Fibroblast of pulmonary artery (primary cell): ENCODE results near the gene TMEM164.

Source experiments
- DNase-seq: peaks from one replicate; pipeline ENCODE4 v3.0.0-alpha.2; 2010; ENCODE audit warnings: low read depth
- H3K4me3 ChIP-seq: replicated peaks from 2 replicates; pipeline ENCODE4 v1.5.1; 2011; ENCODE audit warnings: low read depth, mild to moderate bottlenecking, control low read depth, low read length, moderate library complexity
- TF ChIP-seq, protein P1 (sequence below): IDR thresholded peaks from 2 replicates; pipeline ENCODE4 v1.5.1; 2011; ENCODE audit warnings: mild to moderate bottlenecking, control low read depth, low read length, inconsistent platforms; ENCODE audit errors: missing control alignments

Gene TMEM164

DNA sequence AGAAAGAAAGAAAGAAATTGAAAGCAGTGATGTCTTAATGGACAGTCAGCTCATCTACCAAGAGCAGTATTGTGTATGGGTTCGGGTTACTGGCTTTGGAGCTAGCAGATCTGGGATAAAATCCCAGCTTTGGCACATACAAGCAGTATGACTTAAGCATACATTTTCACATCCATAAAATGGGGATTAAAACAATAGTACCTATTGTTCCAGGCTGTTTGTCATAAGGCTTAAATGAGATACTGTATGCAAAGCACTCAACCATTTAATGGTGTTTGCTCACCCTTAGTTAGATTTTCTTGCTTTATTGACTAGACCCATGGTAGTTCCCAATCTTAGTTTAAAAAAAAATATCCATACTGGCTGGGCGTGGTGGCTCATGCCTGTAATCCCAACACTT is 7.8 kb upstream of the TMEM164 start:
- TF ChIP-seq, protein P1, sequence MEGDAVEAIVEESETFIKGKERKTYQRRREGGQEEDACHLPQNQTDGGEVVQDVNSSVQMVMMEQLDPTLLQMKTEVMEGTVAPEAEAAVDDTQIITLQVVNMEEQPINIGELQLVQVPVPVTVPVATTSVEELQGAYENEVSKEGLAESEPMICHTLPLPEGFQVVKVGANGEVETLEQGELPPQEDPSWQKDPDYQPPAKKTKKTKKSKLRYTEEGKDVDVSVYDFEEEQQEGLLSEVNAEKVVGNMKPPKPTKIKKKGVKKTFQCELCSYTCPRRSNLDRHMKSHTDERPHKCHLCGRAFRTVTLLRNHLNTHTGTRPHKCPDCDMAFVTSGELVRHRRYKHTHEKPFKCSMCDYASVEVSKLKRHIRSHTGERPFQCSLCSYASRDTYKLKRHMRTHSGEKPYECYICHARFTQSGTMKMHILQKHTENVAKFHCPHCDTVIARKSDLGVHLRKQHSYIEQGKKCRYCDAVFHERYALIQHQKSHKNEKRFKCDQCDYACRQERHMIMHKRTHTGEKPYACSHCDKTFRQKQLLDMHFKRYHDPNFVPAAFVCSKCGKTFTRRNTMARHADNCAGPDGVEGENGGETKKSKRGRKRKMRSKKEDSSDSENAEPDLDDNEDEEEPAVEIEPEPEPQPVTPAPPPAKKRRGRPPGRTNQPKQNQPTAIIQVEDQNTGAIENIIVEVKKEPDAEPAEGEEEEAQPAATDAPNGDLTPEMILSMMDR: no peak
- H3K4me3 ChIP-seq: no peak overlapping the region
- no peak for DNase-seq

DNA sequence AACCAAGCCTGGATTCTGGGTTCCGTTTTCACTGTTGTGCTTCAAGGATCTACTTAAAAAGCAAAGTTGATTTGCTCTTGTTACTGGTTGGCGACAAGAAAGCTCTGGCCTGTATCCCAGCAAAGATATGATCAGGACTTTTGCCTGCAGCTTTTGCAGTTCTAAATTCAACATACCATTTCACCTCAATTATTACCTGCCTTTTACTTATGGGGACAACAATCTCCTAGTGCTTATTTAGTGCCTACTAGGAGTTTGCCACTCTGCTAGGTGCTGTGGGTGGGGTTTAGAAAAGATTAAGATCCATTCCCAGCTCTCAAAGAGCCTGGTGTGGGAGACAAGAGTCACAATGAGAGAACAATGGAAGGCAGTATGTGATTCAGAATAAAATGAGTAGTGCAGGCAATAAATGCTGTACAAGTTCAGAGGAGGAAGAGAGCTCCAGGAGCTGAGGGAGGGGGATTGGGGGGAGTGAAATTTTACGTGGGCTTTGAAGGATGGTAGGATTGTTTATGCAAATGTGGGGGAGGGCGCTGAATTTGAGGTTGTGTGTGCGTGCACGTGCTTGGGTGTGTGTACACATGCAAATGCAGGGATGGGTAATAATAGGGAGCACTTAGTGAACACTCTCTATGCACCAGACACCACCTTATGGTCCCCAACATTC is 5.0 kb upstream of the TMEM164 start:
- DNase-seq: peak; percentile 2
- no peak overlapping the region for H3K4me3 ChIP-seq
- TF ChIP-seq, protein P1: no peak

DNA sequence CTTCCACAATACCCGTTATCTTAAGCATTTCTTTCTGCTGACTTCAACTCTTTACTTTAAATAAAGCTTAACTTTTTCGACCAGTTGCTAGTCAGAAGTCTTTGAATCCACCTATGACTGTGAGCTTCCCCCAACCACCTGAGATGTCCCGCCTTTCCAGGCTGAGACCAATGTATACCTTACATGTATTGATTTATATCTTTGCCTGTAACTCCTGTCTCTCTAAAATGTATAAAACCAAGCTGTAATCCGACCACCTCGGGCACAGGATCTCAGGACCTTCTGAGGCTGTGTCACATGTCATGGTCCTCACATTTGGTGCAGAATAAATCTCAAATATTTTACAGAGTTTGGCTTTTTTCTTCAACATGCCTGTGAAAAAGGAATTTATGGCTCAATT is 2.9 kb upstream of the TMEM164 start:
- no peak for DNase-seq
- TF ChIP-seq, protein P1: no peak
- no peak overlapping the region for H3K4me3 ChIP-seq

DNA sequence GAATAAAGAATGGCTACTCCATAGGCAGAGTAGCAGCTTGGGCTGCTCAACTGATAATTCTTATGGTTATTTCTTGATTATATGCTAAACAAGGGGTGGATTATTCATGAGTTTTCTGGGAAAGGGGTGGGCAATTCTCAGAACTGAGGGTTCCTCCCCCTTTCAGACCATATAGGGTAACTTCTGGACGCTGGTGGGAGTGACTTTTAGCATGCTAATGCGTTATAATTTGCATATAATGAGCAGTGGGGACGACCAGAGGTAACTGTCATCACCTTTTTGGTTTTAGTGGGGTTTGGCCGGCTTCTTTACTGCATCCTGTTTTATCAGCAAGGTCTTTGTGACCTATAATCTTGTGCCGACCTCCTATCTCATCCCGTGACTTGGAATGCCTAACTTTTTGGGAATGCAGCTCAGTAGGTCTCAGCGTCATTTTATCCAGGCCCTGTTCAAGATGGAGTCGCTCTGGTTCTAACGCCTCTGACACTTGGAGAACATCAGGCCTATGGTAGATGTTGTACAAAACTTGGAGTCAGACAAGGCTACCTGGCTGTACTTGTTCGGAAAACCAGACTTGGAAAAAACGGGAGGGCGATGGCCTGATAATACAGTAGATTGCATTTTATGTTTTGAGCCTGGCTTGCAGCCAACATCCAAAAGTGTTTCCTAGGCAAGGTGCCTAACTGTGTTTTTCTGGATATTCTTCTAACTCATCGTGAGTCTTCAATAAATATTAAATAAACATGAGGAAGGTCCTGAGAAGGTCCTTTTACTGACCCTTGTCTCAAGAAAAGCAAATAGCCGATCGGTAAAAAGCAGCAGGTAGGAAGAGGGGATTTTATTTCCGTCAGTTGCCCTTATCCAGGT is 1.8 kb upstream of the TMEM164 start:
- DNase-seq: no peak
- TF ChIP-seq, protein P1: no peak
- no peak overlapping the region for H3K4me3 ChIP-seq

DNA sequence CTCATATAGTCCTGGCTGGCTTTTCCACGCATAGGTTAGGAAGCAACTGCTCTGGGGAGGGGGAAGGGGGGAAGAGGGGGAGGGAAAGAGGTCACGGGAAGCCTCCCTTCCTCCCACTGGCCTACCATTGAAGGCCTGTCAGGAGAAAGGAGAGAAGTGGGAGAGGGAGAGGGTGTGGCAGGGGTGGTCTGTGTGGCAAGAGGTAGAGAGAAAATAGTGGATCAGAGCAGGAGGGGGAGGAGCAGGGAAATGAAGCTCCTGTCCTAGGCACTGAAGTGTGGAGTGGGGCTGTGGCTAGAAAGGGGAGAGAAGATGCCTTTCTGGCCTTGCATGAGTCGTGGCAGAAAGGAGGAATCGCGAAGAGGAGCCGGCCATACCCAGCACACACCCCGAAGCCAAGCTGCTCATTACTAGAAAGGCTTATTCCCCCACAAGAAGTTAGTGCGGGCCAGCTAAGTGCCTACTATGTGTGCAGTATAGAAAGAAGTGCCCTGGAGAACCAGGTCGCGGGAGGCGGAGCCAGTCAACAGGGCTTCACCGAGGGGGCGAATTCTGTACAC is 1.1 kb upstream of the TMEM164 start:
- no peak for DNase-seq
- H3K4me3 ChIP-seq: peak overlapping the region; percentile 54
- TF ChIP-seq, protein P1: no peak

DNA sequence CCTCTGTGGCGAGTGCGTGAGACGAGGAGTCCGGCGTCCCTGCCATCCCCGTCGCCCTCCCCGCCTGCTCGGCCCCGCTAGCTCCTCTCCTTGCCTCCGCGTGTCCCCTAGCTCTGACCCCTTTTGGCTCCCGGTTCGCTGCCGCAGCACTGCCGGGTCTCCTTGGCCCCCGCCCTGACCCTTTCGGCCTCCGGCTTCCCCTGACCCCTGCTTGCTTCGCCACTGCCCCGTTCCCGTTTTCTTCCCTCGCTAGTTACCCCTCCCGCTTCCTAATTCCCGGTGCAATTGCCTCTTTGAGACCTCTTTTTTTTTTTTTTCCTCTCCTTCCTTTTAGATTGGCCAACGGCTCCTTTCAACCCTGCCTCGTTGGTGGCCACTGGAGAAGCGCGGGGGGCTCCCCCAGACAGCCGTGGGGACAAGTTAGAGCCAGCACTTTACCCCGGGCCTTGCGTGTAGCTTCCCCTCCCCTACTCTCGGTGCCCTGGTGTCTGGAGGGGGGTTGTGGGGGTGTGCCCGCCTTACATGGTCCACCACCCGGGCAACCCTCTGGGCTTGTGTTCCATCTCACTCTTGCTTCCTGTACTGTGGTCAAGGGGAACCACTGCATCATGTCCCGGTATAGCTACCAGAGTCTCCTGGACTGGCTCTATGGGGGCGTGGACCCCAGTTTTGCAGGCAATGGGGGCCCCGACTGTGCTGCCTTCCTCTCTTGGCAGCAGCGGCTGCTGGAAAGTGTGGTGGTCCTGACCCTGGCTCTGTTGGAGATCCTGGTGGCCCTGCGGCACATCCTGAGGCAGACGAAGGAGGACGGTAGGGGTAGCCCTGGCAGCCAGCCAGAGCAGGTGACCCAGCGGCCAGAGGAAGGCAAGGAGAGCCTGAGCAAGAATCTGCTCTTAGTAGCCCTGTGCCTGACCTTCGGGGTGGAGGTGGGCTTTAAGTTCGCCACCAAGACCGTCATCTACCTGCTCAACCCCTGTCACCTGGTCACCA is 548 bp downstream of the TMEM164 start:
- TF ChIP-seq, protein P1: no peak
- peak overlapping the region; percentile 65 for H3K4me3 ChIP-seq
- peak; percentile 25 for DNase-seq
